K562 (cell line): ENCODE data around the gene SUFU. TPM values are rescaled to one million over a fixed set of nuclear protein-coding genes. Genes with fewer than 3 reads are reported as not detected.

ENCODE experiments used
- ATF1 ChIP-seq, 2 experiments: fragments of 450-650 bp in 1 of 2; IDR thresholded peaks; 2 replicates each; pipeline ENCODE4 v1.6.1; 2016; ENCODE audit warnings: missing compliant biosample characterization in 1 of 2, missing genetic modification characterization in 1 of 2
- CBFA2T2 ChIP-seq: fragments of 450-650 bp; conservative IDR thresholded peaks from 2 replicates; pipeline ENCODE4 v1.6.1; 2017; ENCODE audit warnings: mild to moderate bottlenecking
- ESRRB ChIP-seq: fragments of 250-450 bp; sonication (Bioruptor Pico); IDR thresholded peaks from 2 replicates; pipeline ENCODE4 v1.5.0; 2020; ENCODE audit warnings: mild to moderate bottlenecking, moderate library complexity, borderline replicate concordance
- FOXP1 ChIP-seq: sonication (generic); formaldehyde crosslinking; IDR thresholded peaks from 2 replicates; pipeline ENCODE4 v1.8.0; 2022; ENCODE audit warnings: mild to moderate bottlenecking, missing genetic modification reagents
- GTF2E2 ChIP-seq: fragments of 200-800 bp; sonication (Bioruptor generic); IDR thresholded peaks from 2 replicates; pipeline ENCODE4 v1.6.1; 2016; ENCODE audit warnings: missing genetic modification characterization, missing compliant biosample characterization
- SETDB1 ChIP-seq: IDR thresholded peaks from one replicate; pipeline ENCODE4 v1.6.1; 2012; ENCODE audit warnings: low read length, control low read depth, inconsistent platforms
- ZNF583 ChIP-seq: fragments of 250-450 bp; sonication (Bioruptor Pico); IDR thresholded peaks from 2 replicates; pipeline ENCODE4 v1.4.0; 2020
- ZNF589 ChIP-seq: fragments of 200-800 bp; sonication (Bioruptor generic); IDR thresholded peaks from 2 replicates; pipeline ENCODE4 v1.6.1; 2016; ENCODE audit warnings: low read depth, missing genetic modification characterization, missing compliant biosample characterization
- polyA plus RNA-seq, 8 experiments: library from polyadenylated mRNA; depleted of rRNA in 4 of 8; stranded (reverse) in 5 of 8; unstranded in 3 of 8; fragments of >200 nt; fragmentation: Nextera tagmentation in 2 of 8; fragmentation: Illumina TruSeq in 1 of 8; extraction: Ambion mirVana in 2 of 8; extraction: Trizol in 1 of 8; gene quantifications; 2 replicates each; pipeline versions ENCODE4 v1.2.1 to v1.2.3, GENCODE V29; 2011 to 2014; ENCODE audit warnings: inconsistent platforms in 1 of 8, missing spikeins in 1 of 8
- total RNA-seq, 7 experiments: library from RNA; depleted of rRNA in 6 of 7; stranded (reverse); fragments of >200 nt in 6 of 7; fragmentation: Illumina TruSeq in 2 of 7; extraction: Trizol in 2 of 7; gene quantifications; 2 replicates each; pipeline versions ENCODE4 v1.2.1 to v1.2.3, GENCODE V29; 2011 to 2021; ENCODE audit warnings: low replicate concordance in 1 of 7
- TF ChIP-seq, protein P1 (sequence below): IDR thresholded peaks from 2 replicates; pipeline ENCODE4 v1.6.1; 2011; ENCODE audit warnings: borderline replicate concordance, low read depth, mild to moderate bottlenecking, moderate library complexity, low read length; ENCODE audit not compliant: insufficient read depth, poor library complexity, severe bottlenecking
- TF ChIP-seq, protein P2 (sequence below): IDR thresholded peaks from 2 replicates; pipeline ENCODE4 v1.6.1; 2016; ENCODE audit warnings: missing genetic modification characterization, missing compliant biosample characterization
- TF ChIP-seq, protein P3 (sequence below): IDR thresholded peaks from 3 replicates; pipeline ENCODE4 v1.6.1; 2011; ENCODE audit warnings: borderline replicate concordance, mild to moderate bottlenecking, moderate library complexity; ENCODE audit not compliant: insufficient read length; ENCODE audit errors: extremely low read depth
- TF ChIP-seq, protein P4 (sequence below): fragments of 250-450 bp; sonication (Bioruptor Pico); IDR thresholded peaks from 2 replicates; pipeline ENCODE4 v1.5.0; 2021; ENCODE audit warnings: mild to moderate bottlenecking, moderate library complexity

SUFU gene
- total and polyA plus RNA-seq, 9 of the 15 experiments (the other 6 are each of a cell fraction or from before 2014, with no cell fraction given): 0.59 to 6.3 (median 0.82) TPM

DNA sequence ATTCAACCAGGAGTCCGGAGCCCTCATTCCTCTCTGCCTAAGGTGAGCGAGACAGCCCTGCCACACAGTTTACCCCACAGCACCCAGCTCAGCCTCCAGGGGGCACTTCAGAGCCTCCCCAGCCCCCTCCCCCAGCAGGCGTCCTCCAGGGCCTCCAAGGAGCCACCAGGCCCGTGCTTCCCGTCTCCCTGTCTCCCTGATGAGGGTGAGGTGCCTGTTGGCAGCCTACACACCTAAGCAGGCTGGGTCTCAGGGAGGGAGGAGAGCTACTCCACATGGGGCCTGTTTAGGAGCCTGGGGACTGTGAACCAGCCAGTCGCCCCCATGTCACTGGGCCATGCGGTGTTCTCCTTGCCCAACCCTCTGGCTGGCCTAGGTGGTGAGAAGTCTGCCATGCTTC lies 111.6 kb downstream of the SUFU start (continued):
- no peak for TF ChIP-seq GTF2E2 (tag)
- no peak for TF ChIP-seq ZNF583
- TF ChIP-seq, protein P1, sequence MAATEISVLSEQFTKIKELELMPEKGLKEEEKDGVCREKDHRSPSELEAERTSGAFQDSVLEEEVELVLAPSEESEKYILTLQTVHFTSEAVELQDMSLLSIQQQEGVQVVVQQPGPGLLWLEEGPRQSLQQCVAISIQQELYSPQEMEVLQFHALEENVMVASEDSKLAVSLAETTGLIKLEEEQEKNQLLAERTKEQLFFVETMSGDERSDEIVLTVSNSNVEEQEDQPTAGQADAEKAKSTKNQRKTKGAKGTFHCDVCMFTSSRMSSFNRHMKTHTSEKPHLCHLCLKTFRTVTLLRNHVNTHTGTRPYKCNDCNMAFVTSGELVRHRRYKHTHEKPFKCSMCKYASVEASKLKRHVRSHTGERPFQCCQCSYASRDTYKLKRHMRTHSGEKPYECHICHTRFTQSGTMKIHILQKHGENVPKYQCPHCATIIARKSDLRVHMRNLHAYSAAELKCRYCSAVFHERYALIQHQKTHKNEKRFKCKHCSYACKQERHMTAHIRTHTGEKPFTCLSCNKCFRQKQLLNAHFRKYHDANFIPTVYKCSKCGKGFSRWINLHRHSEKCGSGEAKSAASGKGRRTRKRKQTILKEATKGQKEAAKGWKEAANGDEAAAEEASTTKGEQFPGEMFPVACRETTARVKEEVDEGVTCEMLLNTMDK: peak; percentile 85
- TF ChIP-seq SETDB1: no peak
- no peak for TF ChIP-seq ATF1 (CRISPR knock-in tag; IDR thresholded peaks at IDR 0.05)
- TF ChIP-seq ATF1 (tag; IDR thresholded peaks at IDR 0.05): no peak
- no peak for TF ChIP-seq FOXP1 (CRISPR knock-in tag)
- no peak for TF ChIP-seq ESRRB (CRISPR knock-in tag)
- TF ChIP-seq, protein P2, sequence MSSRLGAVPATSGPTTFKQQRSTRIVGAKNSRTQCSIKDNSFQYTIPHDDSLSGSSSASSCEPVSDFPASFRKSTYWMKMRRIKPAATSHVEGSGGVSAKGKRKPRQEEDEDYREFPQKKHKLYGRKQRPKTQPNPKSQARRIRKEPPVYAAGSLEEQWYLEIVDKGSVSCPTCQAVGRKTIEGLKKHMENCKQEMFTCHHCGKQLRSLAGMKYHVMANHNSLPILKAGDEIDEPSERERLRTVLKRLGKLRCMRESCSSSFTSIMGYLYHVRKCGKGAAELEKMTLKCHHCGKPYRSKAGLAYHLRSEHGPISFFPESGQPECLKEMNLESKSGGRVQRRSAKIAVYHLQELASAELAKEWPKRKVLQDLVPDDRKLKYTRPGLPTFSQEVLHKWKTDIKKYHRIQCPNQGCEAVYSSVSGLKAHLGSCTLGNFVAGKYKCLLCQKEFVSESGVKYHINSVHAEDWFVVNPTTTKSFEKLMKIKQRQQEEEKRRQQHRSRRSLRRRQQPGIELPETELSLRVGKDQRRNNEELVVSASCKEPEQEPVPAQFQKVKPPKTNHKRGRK (tag): no peak
- TF ChIP-seq, protein P3, sequence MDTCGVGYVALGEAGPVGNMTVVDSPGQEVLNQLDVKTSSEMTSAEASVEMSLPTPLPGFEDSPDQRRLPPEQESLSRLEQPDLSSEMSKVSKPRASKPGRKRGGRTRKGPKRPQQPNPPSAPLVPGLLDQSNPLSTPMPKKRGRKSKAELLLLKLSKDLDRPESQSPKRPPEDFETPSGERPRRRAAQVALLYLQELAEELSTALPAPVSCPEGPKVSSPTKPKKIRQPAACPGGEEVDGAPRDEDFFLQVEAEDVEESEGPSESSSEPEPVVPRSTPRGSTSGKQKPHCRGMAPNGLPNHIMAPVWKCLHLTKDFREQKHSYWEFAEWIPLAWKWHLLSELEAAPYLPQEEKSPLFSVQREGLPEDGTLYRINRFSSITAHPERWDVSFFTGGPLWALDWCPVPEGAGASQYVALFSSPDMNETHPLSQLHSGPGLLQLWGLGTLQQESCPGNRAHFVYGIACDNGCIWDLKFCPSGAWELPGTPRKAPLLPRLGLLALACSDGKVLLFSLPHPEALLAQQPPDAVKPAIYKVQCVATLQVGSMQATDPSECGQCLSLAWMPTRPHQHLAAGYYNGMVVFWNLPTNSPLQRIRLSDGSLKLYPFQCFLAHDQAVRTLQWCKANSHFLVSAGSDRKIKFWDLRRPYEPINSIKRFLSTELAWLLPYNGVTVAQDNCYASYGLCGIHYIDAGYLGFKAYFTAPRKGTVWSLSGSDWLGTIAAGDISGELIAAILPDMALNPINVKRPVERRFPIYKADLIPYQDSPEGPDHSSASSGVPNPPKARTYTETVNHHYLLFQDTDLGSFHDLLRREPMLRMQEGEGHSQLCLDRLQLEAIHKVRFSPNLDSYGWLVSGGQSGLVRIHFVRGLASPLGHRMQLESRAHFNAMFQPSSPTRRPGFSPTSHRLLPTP: no peak
- TF ChIP-seq CBFA2T2: no peak
- TF ChIP-seq ZNF589 (CRISPR knock-in tag): no peak
- TF ChIP-seq, protein P4, sequence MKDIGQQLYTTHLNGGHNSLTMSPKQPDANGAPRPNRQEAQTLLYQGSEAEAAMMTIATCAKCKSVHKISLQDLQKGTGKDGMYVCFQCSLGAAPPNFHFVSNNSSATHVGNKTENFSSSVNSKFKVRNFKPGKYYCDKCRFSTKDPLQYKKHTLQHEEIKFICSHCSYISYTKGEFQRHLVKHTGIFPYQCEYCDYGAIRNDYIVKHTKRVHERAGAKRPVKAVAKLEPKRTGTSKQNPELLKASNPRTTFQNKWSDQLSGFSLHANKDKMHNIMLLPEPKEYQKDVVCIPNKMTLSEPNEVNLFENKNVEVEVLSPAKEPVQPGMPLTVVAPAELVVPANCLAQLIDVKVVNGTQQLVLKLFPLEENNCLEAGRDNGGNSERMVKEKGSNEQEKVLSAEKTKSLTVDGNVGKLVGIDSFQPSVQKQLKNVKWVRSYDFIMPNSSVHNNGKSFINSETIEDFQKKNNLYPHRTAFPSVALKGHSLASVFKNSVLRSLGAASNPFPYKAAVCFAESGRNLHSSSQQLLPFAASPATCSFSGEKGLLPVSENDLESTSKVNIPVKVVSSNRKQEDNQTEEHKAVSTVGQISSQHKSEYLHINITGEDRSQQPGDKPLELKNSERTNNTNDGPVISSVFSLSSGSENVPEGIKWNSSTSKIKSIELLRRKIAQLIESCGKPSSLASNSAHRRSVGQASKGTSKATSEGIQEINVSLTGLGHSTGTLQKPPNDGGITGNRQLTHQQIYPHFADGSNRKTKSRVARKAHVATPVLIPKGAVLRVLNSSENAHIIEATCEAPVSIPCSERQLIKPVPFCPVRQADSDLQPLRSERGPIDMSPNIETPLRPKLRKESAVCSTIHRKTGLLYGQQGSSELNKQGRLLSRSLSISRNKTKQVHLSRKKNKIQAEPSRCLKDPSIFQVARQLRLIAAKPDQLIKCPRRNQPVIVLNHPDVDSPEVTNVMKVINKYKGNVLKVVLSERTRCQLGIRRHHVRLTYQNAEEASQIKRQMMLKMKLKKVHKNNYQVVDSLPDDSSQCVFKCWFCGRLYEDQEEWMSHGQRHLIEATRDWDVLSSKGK: no peak
